HepG2 (cell line): Measurements from ENCODE around the gene RNH1. TPM values are rescaled to one million over a fixed set of nuclear protein-coding genes. Genes with fewer than 3 reads are reported as not detected.

ENCODE experiments used
- ATF7 ChIP-seq, 2 experiments: fragments of 450-650 bp in 1 of 2; sonication (generic) in 1 of 2; formaldehyde crosslinking in 1 of 2; IDR thresholded peaks; 2 replicates each; pipeline versions ENCODE4 v1.4.0 to v1.6.1; 2016 to 2020; ENCODE audit warnings: antibody characterized with exemption in 1 of 2, mild to moderate bottlenecking in 1 of 2, missing genetic modification reagents in 1 of 2
- ATM ChIP-seq: fragments of 450-650 bp; IDR thresholded peaks from 2 replicates; pipeline ENCODE4 v1.7.1; 2017; ENCODE audit warnings: mild to moderate bottlenecking, borderline replicate concordance
- CAMTA2 ChIP-seq: sonication (generic); formaldehyde crosslinking; IDR thresholded peaks from 2 replicates; pipeline ENCODE4 v1.4.0; 2020; ENCODE audit warnings: mild to moderate bottlenecking, missing genetic modification reagents, borderline replicate concordance
- CBX2 ChIP-seq, 2 experiments: fragments of 200-600 bp in 1 of 2; sonication (generic); formaldehyde crosslinking in 1 of 2; IDR thresholded peaks; 2 replicates each; pipeline versions ENCODE4 v1.7.0 to v1.8.1; 2018 to 2022; ENCODE audit warnings: low read depth in 2 of 2, low read length in 1 of 2, mild to moderate bottlenecking in 1 of 2, missing genetic modification reagents in 1 of 2
- DNMT1 ChIP-seq: sonication (generic); formaldehyde crosslinking; IDR thresholded peaks from 2 replicates; pipeline ENCODE4 v1.5.1; 2020; ENCODE audit warnings: mild to moderate bottlenecking, missing genetic modification reagents
- FOXJ3 ChIP-seq: sonication (generic); formaldehyde crosslinking; IDR thresholded peaks from 2 replicates; pipeline ENCODE4 v1.4.0; 2020; ENCODE audit warnings: missing genetic modification reagents, mild to moderate bottlenecking, borderline replicate concordance
- HMG20B ChIP-seq: conservative IDR thresholded peaks from 2 replicates; pipeline ENCODE4 v1.6.1; 2016; ENCODE audit warnings: missing genetic modification reagents, missing compliant biosample characterization
- KAT8 ChIP-seq: IDR thresholded peaks from 2 replicates; pipeline ENCODE4 v1.6.1; 2016; ENCODE audit warnings: missing genetic modification reagents, missing compliant biosample characterization
- REPIN1 ChIP-seq: sonication (generic); formaldehyde crosslinking; IDR thresholded peaks from 2 replicates; pipeline ENCODE4 v1.8.0; 2022; ENCODE audit warnings: missing genetic modification reagents, low read depth, mild to moderate bottlenecking, borderline replicate concordance
- SCMH1 ChIP-seq: sonication (generic); formaldehyde crosslinking; IDR thresholded peaks from 2 replicates; pipeline ENCODE4 v1.9.0; 2021; ENCODE audit warnings: missing genetic modification reagents, mild to moderate bottlenecking, borderline replicate concordance
- YEATS4 ChIP-seq: sonication (generic); formaldehyde crosslinking; IDR thresholded peaks from 2 replicates; pipeline ENCODE4 v1.4.0; 2020; ENCODE audit warnings: missing genetic modification reagents, borderline replicate concordance
- ZBTB38 ChIP-seq: sonication (generic); formaldehyde crosslinking; IDR thresholded peaks from 2 replicates; pipeline ENCODE4 v1.5.1; 2020; ENCODE audit warnings: mild to moderate bottlenecking, missing genetic modification reagents
- ZEB1 ChIP-seq: IDR thresholded peaks from 2 replicates; pipeline ENCODE4 v1.6.1; 2012; ENCODE audit warnings: mild to moderate bottlenecking, low read depth, inconsistent platforms; ENCODE audit not compliant: insufficient replicate concordance
- ZNF230 ChIP-seq: sonication (generic); formaldehyde crosslinking; IDR thresholded peaks from 2 replicates; pipeline ENCODE4 v1.4.0; 2020; ENCODE audit warnings: mild to moderate bottlenecking, missing genetic modification reagents
- ZNF367 ChIP-seq: sonication (generic); formaldehyde crosslinking; IDR thresholded peaks from 2 replicates; pipeline ENCODE4 v1.4.0; 2020; ENCODE audit warnings: missing genetic modification reagents, borderline replicate concordance
- ZNF713 ChIP-seq: sonication (generic); formaldehyde crosslinking; IDR thresholded peaks from 2 replicates; pipeline ENCODE4 v1.4.0; 2020; ENCODE audit warnings: mild to moderate bottlenecking, missing genetic modification reagents
- ZNF737 ChIP-seq: sonication (generic); formaldehyde crosslinking; IDR thresholded peaks from 2 replicates; pipeline ENCODE4 v1.5.0; 2020; ENCODE audit warnings: missing genetic modification reagents, mild to moderate bottlenecking, borderline replicate concordance
- polyA plus RNA-seq, 8 experiments: library from polyadenylated mRNA; depleted of rRNA in 3 of 8; stranded (reverse) in 7 of 8; unstranded in 1 of 8; fragments of >200 nt; fragmentation: Illumina TruSeq in 4 of 8; extraction: Trizol in 4 of 8; gene quantifications; 2 replicates each; pipeline versions ENCODE4 v1.2.1 to v1.2.3, GENCODE V29; 2011 to 2016; ENCODE audit warnings: low read depth in 4 of 8, missing spikeins in 1 of 8, mixed read lengths in 1 of 8; ENCODE audit not compliant: insufficient read depth in 1 of 8
- total RNA-seq, 5 experiments: library from RNA; depleted of rRNA; stranded (reverse); fragments of >200 nt; fragmentation: Illumina TruSeq; extraction: Trizol; gene quantifications; 2 replicates each; pipeline ENCODE4 v1.2.3, GENCODE V29; 2016; ENCODE audit warnings: low read depth in 1 of 5
- TF ChIP-seq, protein P1 (sequence below): fragments of 450-650 bp; IDR thresholded peaks from 2 replicates; pipeline ENCODE4 v1.6.1; 2017; ENCODE audit warnings: mild to moderate bottlenecking
- TF ChIP-seq, protein P2 (sequence below): sonication (generic); formaldehyde crosslinking; IDR thresholded peaks from 2 replicates; pipeline ENCODE4 v1.8.0; 2022; ENCODE audit warnings: mild to moderate bottlenecking, missing genetic modification reagents, borderline replicate concordance
- TF ChIP-seq, protein P3 (sequence below): sonication (generic); formaldehyde crosslinking; conservative IDR thresholded peaks from 2 replicates; pipeline ENCODE4 v1.4.0; 2020; ENCODE audit warnings: missing genetic modification reagents

Gene RNH1
- total and polyA plus RNA-seq, 2 of the 13 experiments (the other 11 are each of a cell fraction or from before 2014, with no cell fraction given) = 36.0 to 74.1 TPM

DNA sequence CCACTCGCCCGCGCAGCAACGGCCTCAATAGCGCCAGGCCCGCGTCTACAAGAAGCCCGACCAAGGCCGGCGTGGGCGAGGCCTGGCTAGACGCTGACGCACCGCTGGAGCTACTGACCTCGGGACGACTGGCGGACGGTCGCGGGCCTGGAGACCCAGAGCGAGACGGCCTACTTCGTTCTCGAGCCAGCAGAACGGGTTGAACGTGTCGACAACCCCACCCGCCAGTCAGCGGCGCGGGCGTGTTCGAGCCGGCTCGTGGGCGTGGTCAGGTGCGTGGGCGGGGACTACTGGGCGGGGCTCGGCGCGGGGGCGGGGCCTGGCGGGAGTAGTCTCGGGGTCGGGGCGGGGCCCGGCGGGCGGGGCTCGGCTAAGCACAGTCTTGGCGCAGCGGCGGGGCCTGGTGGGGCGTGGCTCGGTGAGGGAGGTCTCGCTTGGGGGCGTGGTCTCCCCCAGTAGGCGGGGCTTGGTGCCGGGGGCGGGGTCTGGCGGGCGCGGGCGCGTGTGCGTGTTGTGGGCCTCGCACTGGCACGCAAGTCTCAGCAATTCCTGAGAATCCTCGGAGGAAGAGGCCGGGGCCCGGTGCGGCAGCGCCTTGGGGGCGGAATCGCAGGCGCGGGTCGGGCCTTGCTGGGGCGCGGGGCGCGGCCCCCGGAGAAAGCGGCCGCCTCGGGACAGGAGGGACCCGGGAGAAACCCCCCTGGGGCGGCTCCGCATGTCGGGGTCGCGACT lies at the start of gene RNH1 (continued):
- TF ChIP-seq, protein P1, sequence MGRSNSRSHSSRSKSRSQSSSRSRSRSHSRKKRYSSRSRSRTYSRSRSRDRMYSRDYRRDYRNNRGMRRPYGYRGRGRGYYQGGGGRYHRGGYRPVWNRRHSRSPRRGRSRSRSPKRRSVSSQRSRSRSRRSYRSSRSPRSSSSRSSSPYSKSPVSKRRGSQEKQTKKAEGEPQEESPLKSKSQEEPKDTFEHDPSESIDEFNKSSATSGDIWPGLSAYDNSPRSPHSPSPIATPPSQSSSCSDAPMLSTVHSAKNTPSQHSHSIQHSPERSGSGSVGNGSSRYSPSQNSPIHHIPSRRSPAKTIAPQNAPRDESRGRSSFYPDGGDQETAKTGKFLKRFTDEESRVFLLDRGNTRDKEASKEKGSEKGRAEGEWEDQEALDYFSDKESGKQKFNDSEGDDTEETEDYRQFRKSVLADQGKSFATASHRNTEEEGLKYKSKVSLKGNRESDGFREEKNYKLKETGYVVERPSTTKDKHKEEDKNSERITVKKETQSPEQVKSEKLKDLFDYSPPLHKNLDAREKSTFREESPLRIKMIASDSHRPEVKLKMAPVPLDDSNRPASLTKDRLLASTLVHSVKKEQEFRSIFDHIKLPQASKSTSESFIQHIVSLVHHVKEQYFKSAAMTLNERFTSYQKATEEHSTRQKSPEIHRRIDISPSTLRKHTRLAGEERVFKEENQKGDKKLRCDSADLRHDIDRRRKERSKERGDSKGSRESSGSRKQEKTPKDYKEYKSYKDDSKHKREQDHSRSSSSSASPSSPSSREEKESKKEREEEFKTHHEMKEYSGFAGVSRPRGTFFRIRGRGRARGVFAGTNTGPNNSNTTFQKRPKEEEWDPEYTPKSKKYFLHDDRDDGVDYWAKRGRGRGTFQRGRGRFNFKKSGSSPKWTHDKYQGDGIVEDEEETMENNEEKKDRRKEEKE = no peak
- no peak for TF ChIP-seq ZNF713 (CRISPR knock-in tag)
- TF ChIP-seq CBX2 (IDR thresholded peaks at IDR 0.05; ENCODE audit: low read depth, low read length) = no peak
- no peak for TF ChIP-seq CBX2 (CRISPR knock-in tag; IDR thresholded peaks at IDR 0.05; ENCODE audit: low read depth)
- no peak for TF ChIP-seq ATM
- TF ChIP-seq YEATS4 (CRISPR knock-in tag) = peak; percentile 63
- no peak for TF ChIP-seq ZNF737 (CRISPR knock-in tag)
- TF ChIP-seq HMG20B = no peak
- no peak for TF ChIP-seq ZEB1
- 0 out of 2 replicates have a peak, but pooled peaks have one; percentile 32 for TF ChIP-seq DNMT1 (CRISPR knock-in tag)
- 0 out of 2 replicates have a peak, but pooled peaks have one; percentile 14 for TF ChIP-seq REPIN1 (CRISPR knock-in tag)
- peak; percentile 60; the same call in 1 of the 2 replicates for TF ChIP-seq ZBTB38 (CRISPR knock-in tag)
- no peak for TF ChIP-seq ATF7 (IDR thresholded peaks at IDR 0.05)
- TF ChIP-seq ATF7 (CRISPR knock-in tag; IDR thresholded peaks at IDR 0.05) = no peak
- TF ChIP-seq, protein P2, sequence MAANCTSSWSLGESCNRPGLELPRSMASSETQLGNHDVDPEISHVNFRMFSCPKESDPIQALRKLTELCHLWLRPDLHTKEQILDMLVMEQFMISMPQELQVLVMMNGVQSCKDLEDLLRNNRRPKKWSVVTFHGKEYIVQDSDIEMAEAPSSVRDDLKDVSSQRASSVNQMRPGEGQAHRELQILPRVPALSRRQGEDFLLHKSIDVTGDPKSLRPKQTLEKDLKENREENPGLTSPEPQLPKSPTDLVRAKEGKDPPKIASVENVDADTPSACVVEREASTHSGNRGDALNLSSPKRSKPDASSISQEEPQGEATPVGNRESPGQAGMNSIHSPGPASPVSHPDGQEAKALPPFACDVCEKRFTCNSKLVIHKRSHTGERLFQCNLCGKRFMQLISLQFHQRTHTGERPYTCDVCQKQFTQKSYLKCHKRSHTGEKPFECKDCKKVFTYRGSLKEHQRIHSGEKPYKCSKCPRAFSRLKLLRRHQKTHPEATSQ (CRISPR knock-in tag) = peak; percentile 32; the same call in 1 of the 2 replicates
- TF ChIP-seq FOXJ3 (CRISPR knock-in tag) = no peak
- 0 out of 2 replicates have a peak, but pooled peaks have one; percentile 10 for TF ChIP-seq ZNF230 (CRISPR knock-in tag)
- TF ChIP-seq ZNF367 (CRISPR knock-in tag) = no peak
- TF ChIP-seq, protein P3, sequence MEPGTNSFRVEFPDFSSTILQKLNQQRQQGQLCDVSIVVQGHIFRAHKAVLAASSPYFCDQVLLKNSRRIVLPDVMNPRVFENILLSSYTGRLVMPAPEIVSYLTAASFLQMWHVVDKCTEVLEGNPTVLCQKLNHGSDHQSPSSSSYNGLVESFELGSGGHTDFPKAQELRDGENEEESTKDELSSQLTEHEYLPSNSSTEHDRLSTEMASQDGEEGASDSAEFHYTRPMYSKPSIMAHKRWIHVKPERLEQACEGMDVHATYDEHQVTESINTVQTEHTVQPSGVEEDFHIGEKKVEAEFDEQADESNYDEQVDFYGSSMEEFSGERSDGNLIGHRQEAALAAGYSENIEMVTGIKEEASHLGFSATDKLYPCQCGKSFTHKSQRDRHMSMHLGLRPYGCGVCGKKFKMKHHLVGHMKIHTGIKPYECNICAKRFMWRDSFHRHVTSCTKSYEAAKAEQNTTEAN (CRISPR knock-in tag) = no peak
- no peak; the same call in 1 of the 2 replicates for TF ChIP-seq KAT8
- TF ChIP-seq SCMH1 (CRISPR knock-in tag) = no peak
- peak; percentile 15; the same call in 1 of the 2 replicates for TF ChIP-seq CAMTA2 (CRISPR knock-in tag)
